ENCODE data around the gene TRAF5. TPM values are rescaled to one million over a fixed set of nuclear protein-coding genes. Genes with fewer than 3 reads are reported as not detected.
A peak's percentile ranks its signal among the peaks of the same experiment; 100 is the strongest.

Gene TRAF5
- total and polyA plus RNA-seq, 2 of the 4 experiments (the other 2 are of a cell fraction): 10.0 to 14.7 TPM

- Histone ChIP-seq H3K27me3 (ENCODE audit: control insufficient read depth, insufficient read depth, low read length) (no peaks in the 10 kb centered on the region), H2BK20ac (ENCODE audit: low read depth, low read length) (no peak overlapping the region), H3K9ac (ENCODE audit: low read depth, low read length) (no peak overlapping the region), H3K56ac (ENCODE audit: extremely low read depth, insufficient read depth, low read length) (no peak overlapping the region), H3K4ac (ENCODE audit: low read depth, low read length) (no peak overlapping the region), H3K9me3 (ENCODE audit: control insufficient read depth, insufficient read depth, low read length) (no peaks in the 10 kb centered on the region), H3K14ac (replicated peaks; ENCODE audit: low read depth, low read length) (no peak overlapping the region), H3K36me3 (ENCODE audit: control insufficient read depth, insufficient read depth, low read length) (no peaks in the 10 kb centered on the region; the same call in 1 of the 2 replicates), H2AFZ (replicated peaks; ENCODE audit: low read length, poor library complexity) (no peak overlapping the region), H2BK5ac (ENCODE audit: low read depth, low read length, poor library complexity, severe bottlenecking) (no peak overlapping the region), H3K79me1 (ENCODE audit: low read depth in 1 of 2, low read length in 2 of 2) (peaks cover 6 to 10% of the 10 kb centered on the region in 2 experiments; a peak in 3 of 4 replicates), H4K5ac (ENCODE audit: low read depth, low read length) (peak overlapping the region; percentile 33; the same call in 1 of the 2 replicates), H4K8ac (ENCODE audit: low read depth in 2 of 2, low read length in 2 of 2) (peak overlapping the region in 1 of 2 experiments; percentile 65; a peak in 3 of 4 replicates), H2AK5ac (ENCODE audit: low read depth, low read length) (no peak overlapping the region), H3K27ac (ENCODE audit: insufficient read depth, low read length) (no peak overlapping the region), H3K4me1 (ENCODE audit: control insufficient read depth, insufficient read depth, low read length) (no peaks in the 10 kb centered on the region), H4K91ac (ENCODE audit: insufficient read depth, low read depth, low read length) (no peak overlapping the region), H4K20me1 (ENCODE audit: insufficient read depth, low read length) (no peaks in the 10 kb centered on the region), H3K9me1 (ENCODE audit: insufficient read depth, low read length) (no peaks in the 10 kb centered on the region; the same call in 1 of the 2 replicates), H2BK15ac (ENCODE audit: low read depth, low read length) (no peak overlapping the region), H2AK9ac (replicated peaks; ENCODE audit: low read depth, low read length, poor library complexity) (no peak overlapping the region), H2BK120ac (ENCODE audit: low read depth, low read length) (no peak overlapping the region), H3K23ac (ENCODE audit: low read depth, low read length) (no peak overlapping the region), H3K4me3 (ENCODE audit: insufficient read depth, low read depth, low read length) (no peak overlapping the region), H3K4me2 (ENCODE audit: low read depth, low read length) (peak overlapping the region; percentile 24; the same call in 1 of the 2 replicates), H3K18ac (ENCODE audit: low read depth, low read length) (no peak overlapping the region)
- intact Hi-C loops (cut with micrococcal nuclease): loop anchor here (2.0 kb wide), 1 partner anchor 55 kb away; the partner anchor contains the start of gene TRAF5
- BruUV-seq (replicated peaks): no TSS peak
- in situ Hi-C loops (cut with MboI; ENCODE audit: low sequenced_read_pairs): no loop called here
- ATAC-seq (ENCODE audit: low read depth): no peak
- WGBS, 2 experiments (ENCODE audit: extremely low coverage in 2 of 2, insufficient read length in 1 of 2): no CpG with 5 or more reads among the region's 5 CpGs
- dilution Hi-C loops (cut with HindIII; ENCODE audit: low sequenced_read_pairs, unreplicated experiment): no loop called here
- ChIA-PET POLR2A (ENCODE audit: unreplicated experiment) (interaction anchor here (0.6 kb wide), 1 partner anchor 124 kb away, joined by 3 read pairs; no protein-coding TSS in a partner anchor), CTCF (no interaction called here)
- no peak for DNase-seq
- TF ChIP-seq FOS (IDR thresholded peaks at IDR 0.05; ENCODE audit: low read depth, low read length): no peak
- TF ChIP-seq POLR2A (IDR thresholded peaks at IDR 0.05; ENCODE audit: low read depth, low read length): no peak
- no peak for TF ChIP-seq RAD21 (IDR thresholded peaks at IDR 0.05; ENCODE audit: low read length)
- TF ChIP-seq MAZ (IDR thresholded peaks at IDR 0.05; ENCODE audit: borderline replicate concordance, low read depth, low read length): no peak
- TF ChIP-seq NFE2L2 (IDR thresholded peaks at IDR 0.05; ENCODE audit: low read depth, low read length): no peak
- TF ChIP-seq MAFK (IDR thresholded peaks at IDR 0.05; ENCODE audit: low read depth, low read length): no peak
- TF ChIP-seq CEBPB (IDR thresholded peaks at IDR 0.05; ENCODE audit: low read depth, low read length): no peak
- no peak for TF ChIP-seq USF2 (IDR thresholded peaks at IDR 0.05; ENCODE audit: low read depth, low read length)
- no peak for TF ChIP-seq RFX5 (IDR thresholded peaks at IDR 0.05; ENCODE audit: low read depth, low read length)
- TF ChIP-seq MXI1 (IDR thresholded peaks at IDR 0.05; ENCODE audit: borderline replicate concordance, low read depth, low read length): no peak
- TF ChIP-seq SMC3 (IDR thresholded peaks at IDR 0.05; ENCODE audit: low read depth, low read length): no peak
- no peak for TF ChIP-seq CHD1 (IDR thresholded peaks at IDR 0.05; ENCODE audit: low read depth, low read length)
- TF ChIP-seq RCOR1 (IDR thresholded peaks at IDR 0.05; ENCODE audit: insufficient replicate concordance, low read length): no peak
- no peak for TF ChIP-seq CTCF (conservative IDR thresholded peaks at IDR 0.05; ENCODE audit: low read depth, low read length)
- no peak for TF ChIP-seq ELK1 (IDR thresholded peaks at IDR 0.05; ENCODE audit: borderline replicate concordance, low read depth, low read length)
Measured at GRCh38 chr1:211381481-211382181, 55.0 kb downstream of the TRAF5 start.
